ENCODE measurements around the gene KLHL24.
"Not testable (repeated sequence)": the region's sequence is repeated elsewhere in the genome, so short reads cannot be mapped to it uniquely, and the experiment has no call there.

KLHL24 gene, protein sequence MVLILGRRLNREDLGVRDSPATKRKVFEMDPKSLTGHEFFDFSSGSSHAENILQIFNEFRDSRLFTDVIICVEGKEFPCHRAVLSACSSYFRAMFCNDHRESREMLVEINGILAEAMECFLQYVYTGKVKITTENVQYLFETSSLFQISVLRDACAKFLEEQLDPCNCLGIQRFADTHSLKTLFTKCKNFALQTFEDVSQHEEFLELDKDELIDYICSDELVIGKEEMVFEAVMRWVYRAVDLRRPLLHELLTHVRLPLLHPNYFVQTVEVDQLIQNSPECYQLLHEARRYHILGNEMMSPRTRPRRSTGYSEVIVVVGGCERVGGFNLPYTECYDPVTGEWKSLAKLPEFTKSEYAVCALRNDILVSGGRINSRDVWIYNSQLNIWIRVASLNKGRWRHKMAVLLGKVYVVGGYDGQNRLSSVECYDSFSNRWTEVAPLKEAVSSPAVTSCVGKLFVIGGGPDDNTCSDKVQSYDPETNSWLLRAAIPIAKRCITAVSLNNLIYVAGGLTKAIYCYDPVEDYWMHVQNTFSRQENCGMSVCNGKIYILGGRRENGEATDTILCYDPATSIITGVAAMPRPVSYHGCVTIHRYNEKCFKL

DNA sequence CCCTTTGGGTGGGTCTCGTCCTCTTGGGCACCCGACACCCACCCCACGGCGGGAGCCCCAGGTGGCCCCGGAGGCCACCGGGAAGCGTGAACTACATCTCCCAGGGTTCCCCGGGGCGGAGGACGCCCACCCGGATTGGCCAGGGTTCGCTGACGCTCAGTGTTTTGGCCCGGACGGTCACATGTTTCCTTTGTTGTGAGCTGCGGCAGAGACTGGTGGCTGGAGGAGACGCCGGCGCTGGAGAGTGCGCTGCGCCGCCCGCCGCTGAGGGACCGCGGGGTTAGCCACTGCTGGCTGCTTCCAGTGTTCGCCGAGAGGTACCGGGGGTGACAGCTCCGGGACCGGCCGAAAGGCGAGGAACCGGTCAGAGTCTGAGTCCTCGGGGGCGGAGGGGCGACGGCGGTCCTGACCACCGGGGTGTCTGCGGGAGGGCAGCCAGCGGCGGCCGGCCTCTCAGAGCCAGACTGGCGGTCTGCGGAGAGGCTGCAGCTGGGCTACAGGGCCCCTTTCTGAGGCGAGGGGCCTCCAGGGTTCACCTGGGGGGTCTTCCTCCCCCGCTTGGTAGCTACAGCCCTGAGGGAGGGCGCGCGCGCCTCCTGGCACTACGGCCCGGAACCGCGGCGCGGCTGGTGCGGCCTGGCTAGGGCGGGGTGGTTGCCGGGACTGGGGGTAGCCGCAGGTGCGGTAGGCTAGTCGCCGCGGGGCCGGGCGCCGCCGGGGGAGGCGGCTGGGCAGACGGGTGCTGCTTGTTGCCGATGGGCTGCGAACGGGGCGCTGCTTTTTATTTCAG lies at the start of gene KLHL24:
TSS of gene KLHL24 (plus strand) at position 193 of the 790 bp plus-strand sequence. CDS start 14,734 bp downstream, outside the sequence.
- peak; percentile 91 to 94 for DNase-seq
- TF ChIP-seq POLR2A (IDR thresholded peaks at IDR 0.05; ENCODE audit: low read length) (peak; percentile 86), GATA1 (IDR thresholded peaks at IDR 0.05; ENCODE audit: low read depth, low read length) (no peak)

DNA sequence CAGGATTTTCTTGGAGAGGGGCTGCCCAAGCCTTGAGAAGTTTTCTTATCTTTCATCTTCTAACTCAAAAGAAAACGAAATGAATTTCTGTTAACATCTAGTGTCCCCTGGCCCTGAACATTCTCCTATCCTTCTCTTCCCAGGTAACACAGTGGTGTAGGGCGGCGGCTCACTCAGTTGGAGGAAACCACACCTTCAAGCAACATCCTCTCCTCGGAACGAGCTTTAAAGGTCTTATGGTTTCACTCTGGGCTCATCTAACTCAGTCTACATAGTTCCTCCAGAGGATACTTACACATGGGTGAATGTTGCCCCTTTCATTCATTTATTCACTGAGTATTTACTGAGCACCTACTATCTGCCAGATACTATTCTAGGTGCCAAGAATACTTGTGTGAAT lies 48.9 kb upstream of the KLHL24 start:
- DNase-seq: no peak
- TF ChIP-seq POLR2A (IDR thresholded peaks at IDR 0.05; ENCODE audit: low read length) (no peak), GATA1 (IDR thresholded peaks at IDR 0.05; ENCODE audit: low read depth, low read length) (no peak)

DNA sequence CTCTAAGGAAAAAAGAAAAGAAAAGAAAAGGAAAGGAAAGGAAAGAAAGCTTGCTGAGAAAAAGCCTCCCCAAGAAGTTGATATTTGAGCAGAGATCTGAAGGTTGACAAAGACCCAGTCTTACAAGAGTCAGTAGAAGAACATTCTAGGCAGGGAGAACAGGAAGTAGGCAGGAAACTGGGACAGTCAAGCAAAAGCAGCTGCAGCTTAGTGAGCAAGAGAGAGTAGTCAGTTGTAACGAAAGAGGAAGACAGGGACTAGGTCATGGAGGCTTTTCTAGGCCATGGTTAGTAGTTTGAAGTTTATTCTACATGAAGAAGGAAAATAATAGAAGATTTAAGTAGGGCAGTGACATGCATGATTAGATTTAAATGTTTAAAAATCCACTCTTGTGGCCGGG lies 48.1 kb upstream of the KLHL24 start:
- no peak for TF ChIP-seq GATA1 (IDR thresholded peaks at IDR 0.05; ENCODE audit: low read depth, low read length)
- no peak for TF ChIP-seq POLR2A (IDR thresholded peaks at IDR 0.05; ENCODE audit: low read length)
- no peak for DNase-seq

DNA sequence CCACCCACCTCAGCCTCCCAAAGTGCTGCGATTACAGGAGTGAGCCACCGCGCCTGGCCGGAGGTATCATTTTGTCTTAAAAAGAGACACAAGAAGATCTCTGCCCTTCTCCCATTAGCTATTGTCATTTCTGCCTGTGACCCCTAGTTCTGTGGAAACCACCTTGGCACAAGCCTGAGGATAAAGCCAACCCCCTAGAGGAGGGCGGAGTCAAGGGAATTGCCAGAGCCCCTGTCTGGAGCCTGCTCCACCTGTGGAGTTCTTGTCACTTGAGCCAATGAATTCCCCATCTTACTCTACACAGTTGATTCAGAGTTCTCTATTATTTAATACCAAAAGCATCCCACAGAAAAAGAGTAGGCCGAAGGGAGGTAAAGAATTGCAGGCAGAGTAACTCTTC lies 45.0 kb upstream of the KLHL24 start:
- TF ChIP-seq GATA1 (IDR thresholded peaks at IDR 0.05; ENCODE audit: low read depth, low read length) (no peak), POLR2A (IDR thresholded peaks at IDR 0.05; ENCODE audit: low read length) (no peak)
- DNase-seq: no peak

DNA sequence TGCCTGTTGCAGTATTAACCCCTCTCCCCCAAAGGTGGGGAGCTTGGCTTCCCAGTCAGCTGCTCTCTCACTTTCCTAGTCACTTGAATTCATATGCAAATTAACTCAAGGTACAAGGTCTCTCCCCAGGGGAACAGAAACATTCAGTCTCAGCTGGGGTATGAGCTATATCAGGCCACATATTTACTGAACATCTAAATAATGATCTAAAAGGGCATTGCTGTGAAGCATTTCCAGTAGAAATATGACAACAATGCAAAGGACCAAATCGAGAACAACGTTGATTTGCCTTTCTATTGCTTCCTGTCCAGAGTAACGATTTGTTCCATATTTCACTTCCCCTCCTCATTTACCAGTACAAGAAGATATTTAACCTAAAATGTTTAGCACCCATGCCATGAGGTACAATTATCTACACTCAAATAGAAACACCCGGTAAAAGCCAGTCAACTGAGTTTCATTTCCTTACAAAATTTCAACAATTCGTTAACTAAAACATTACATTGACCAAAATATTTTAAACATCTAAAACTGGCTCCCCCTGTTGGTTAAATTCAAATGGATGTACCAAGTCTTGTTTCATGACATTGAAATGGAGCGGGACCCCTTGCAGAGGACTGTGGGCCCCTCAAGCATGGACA lies 43.4 kb upstream of the KLHL24 start:
- DNase-seq: peak in 1 of 2 experiments; percentile 17
- TF ChIP-seq GATA1 (IDR thresholded peaks at IDR 0.05; ENCODE audit: low read depth, low read length) (no peak), POLR2A (IDR thresholded peaks at IDR 0.05; ENCODE audit: low read length) (no peak)

DNA sequence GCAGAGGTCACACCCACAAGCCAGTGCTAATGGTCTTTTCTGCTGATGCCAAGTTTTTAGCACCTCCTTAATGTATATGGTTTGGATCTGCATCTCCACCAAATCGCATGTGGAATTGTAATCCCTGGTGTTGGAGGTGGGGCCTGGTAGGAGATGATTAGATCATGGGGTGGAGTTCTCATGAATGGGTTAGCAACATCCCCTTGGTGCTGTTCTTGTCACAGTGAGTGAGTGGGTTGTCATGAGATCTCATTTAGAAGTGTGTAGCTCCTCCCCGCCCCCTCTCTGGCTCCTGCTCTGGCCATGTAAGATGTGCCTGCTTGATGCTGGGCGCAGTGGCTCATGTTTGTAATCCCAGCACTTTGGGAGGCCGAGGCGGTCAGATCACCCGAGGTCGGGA lies 42.6 kb upstream of the KLHL24 start:
- DNase-seq: no peak
- no peak for TF ChIP-seq GATA1 (IDR thresholded peaks at IDR 0.05; ENCODE audit: low read depth, low read length)
- no peak for TF ChIP-seq POLR2A (IDR thresholded peaks at IDR 0.05; ENCODE audit: low read length)

DNA sequence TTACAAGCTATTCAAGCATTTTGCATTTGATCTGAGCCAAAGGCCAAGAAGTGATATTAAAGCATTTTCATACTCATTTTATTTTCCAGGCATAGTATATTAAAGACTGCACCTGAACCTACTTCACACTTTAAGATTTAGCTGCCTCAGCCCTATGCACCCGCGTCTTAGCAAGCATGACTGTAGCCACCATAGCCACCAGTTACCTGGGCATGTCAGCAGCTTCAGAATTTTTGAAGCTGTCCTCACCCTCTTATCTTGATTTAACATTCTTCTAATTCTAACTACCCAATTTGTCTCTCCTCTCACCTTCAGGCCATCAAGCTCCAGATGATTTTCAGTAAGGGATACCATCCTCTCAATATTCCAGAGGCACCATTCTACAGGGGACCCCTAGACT lies 40.8 kb upstream of the KLHL24 start:
- DNase-seq: no peak
- no peak for TF ChIP-seq POLR2A (IDR thresholded peaks at IDR 0.05; ENCODE audit: low read length)
- TF ChIP-seq GATA1 (IDR thresholded peaks at IDR 0.05; ENCODE audit: low read depth, low read length): no peak

DNA sequence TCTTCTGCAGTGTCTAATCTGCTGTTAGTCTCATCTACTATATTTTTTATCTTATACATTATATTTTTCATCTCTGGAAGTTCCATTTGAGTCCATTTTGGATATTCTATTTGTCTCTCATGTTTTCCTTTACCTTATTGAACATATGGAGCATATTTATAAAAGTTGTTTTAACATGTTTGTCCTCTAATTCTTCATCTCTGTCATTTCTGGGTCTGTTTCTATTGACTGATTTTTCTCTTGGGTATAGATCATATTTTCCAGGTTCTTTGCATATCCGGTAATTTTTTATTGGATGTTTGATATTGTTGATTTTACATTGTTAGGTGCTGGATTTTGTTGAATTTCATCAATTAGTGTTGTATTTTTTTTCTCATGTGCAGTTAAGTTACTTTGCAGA lies 37.5 kb upstream of the KLHL24 start:
- DNase-seq: no peak
- no peak for TF ChIP-seq GATA1 (IDR thresholded peaks at IDR 0.05; ENCODE audit: low read depth, low read length)
- TF ChIP-seq POLR2A (IDR thresholded peaks at IDR 0.05; ENCODE audit: low read length): no peak

DNA sequence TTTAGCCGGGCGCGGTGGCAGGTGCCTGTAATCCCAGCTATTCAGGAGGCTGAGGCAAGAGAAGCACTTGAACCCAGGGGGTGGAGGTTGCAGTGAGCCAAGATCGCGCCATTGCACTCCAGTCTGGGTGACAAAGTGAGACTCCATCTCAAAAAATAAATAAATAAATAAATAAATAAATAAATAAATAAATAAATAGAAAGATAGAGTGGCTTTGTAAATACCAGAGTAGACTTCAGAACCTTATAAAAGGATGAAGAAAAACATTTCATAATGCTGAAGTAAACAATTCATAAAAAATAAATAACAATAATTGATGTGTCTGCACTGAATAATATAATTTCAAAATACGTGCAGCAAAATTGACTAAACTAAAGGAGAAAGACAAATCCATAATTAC lies 24.1 kb upstream of the KLHL24 start:
- DNase-seq: not testable (repeated sequence)

DNA sequence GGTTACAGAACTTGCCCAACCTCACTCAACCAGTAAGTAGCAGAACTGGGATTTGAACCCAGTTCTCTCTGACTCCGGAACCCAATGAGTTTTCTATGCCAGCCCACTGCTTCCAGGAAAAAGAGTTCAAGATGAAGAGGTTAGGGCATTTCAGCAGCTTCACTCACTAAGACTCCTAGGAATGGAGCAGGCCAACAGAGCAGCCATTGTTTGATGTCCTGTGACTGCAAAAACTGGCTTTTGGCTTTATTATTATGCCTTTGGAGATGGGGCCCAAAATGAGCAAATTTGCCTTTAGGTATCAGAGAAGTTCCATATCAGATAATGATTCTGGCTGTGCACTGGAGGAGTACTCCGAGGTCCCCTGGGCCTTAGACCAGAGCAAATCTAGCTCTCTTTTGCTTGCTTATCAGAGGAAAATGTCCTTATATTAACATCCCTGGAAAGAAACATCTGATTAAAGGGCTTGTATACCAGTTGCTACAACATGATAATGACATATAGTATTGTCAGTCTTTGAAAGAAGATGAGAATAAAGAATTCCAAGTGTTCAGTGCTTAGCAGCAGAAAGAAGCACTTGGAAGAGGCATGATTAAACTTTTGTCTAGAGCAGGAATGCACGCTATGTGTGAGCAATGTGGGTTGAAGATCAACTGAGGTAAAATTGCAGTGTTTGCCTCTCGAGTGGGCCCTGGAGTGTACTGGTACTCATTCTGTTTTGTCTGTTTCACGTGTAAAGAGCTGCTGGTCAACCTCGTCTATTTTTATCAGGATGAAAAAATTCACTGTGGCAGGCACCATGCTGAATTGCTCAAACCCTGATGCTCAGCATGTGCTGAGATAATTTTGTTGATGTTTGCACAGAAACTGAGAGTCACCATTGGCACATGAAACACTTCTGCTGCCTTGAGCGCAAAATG lies 21.8 kb upstream of the KLHL24 start:
- no peak for DNase-seq
- TF ChIP-seq POLR2A (IDR thresholded peaks at IDR 0.05; ENCODE audit: low read length) (no peak), GATA1 (IDR thresholded peaks at IDR 0.05; ENCODE audit: low read depth, low read length) (no peak)

DNA sequence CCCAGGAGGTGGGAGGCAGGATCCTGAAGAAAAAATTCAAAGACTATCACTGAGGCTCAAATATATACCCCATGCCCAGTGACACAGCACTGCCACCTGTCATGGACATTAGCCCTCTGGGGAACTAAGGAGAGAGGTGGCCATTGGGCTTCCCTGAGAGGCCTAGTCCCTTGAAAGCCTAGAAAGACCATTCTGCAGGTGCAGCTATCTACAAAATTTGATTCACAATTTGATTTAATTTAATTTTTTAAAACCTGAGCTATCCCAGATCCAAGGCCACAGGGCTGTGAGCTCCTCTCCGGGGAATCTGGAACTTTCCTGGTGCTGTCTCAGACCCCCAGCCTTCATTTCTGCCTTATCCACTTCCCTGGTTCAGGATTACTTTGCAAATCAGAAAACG lies 16.9 kb upstream of the KLHL24 start:
- DNase-seq: no peak
- TF ChIP-seq GATA1 (IDR thresholded peaks at IDR 0.05; ENCODE audit: low read depth, low read length) (no peak), POLR2A (IDR thresholded peaks at IDR 0.05; ENCODE audit: low read length) (no peak)

DNA sequence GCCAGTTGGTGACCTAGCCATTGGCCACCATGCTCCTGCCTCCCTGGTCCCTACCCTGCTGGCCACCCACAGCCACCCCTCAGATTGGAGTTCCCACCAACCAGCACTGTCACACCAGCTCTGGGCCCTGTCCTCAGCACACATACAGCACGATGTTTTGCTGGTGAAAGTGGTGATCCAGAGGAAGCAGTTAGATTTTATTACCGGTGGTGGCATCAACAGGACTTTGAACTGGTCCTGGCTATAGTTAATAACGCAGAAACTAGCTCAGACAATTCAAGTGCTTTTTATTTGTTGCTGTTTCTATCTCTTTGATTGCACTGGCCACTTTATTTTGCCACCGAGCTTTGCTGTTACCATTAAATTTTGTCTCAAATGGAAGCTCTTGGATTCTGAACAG lies 16.4 kb upstream of the KLHL24 start:
- no peak for DNase-seq
- TF ChIP-seq GATA1 (IDR thresholded peaks at IDR 0.05; ENCODE audit: low read depth, low read length): no peak
- TF ChIP-seq POLR2A (IDR thresholded peaks at IDR 0.05; ENCODE audit: low read length): no peak

DNA sequence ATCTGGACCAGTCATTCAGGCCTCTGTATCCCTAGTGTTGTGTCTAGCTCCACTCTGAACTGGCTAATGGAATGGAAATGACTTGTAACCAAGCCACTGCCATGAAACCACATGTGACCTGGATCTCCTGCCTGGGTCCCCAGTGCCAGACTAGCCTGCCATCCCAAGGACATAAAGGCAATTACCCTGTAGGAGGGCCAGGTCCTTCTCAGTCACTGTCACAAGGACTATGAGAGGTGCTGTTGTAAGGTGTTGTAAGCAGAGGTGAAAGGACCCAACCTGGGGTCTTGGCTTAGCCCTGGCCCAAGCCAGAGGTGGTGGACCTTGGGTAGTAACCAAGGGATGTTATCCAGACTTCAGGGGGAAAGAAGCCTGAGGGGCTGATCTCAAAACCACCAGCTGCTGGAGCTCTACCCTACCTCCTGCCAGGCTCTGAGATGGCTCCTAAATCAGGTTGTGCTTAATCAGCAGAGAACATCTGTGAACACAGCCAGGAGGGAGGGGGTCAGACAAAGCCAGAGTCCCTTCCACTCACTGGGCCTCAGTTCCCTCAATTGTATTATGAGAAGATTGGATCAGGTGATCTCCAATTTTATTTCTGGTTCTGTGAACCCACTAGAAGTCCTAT lies 15.7 kb upstream of the KLHL24 start:
- TF ChIP-seq GATA1 (IDR thresholded peaks at IDR 0.05; ENCODE audit: low read depth, low read length) (no peak), POLR2A (IDR thresholded peaks at IDR 0.05; ENCODE audit: low read length) (no peak)
- DNase-seq: peak in 1 of 2 experiments; percentile 50
